HepG2 (cell line): ENCODE results near the gene MSRB2.

Source experiments
- CTCF ChIP-seq: sonication (generic); formaldehyde crosslinking; IDR thresholded peaks from 2 replicates; pipeline ENCODE4 v1.5.0; 2020; ENCODE audit warnings: mild to moderate bottlenecking, missing genetic modification reagents, moderate library complexity
- GMEB2 ChIP-seq: IDR thresholded peaks from 2 replicates; pipeline ENCODE4 v1.6.1; 2016; ENCODE audit warnings: missing biosample characterization, missing genetic modification reagents, low read depth
- SAFB2 ChIP-seq: sonication (generic); formaldehyde crosslinking; IDR thresholded peaks from 2 replicates; pipeline ENCODE4 v1.5.1; 2020; ENCODE audit warnings: missing genetic modification reagents, low read depth, mild to moderate bottlenecking, borderline replicate concordance
- THRA ChIP-seq: sonication (generic); formaldehyde crosslinking; IDR thresholded peaks from 2 replicates; pipeline ENCODE4 v1.4.0; 2020; ENCODE audit warnings: missing genetic modification reagents, borderline replicate concordance
- ZFP36 ChIP-seq: fragments of 150-350 bp; IDR thresholded peaks from 2 replicates; pipeline ENCODE4 v1.6.1; 2018; ENCODE audit warnings: borderline replicate concordance, low read length, low read depth; ENCODE audit not compliant: partially characterized antibody
- ZNF124 ChIP-seq: sonication (generic); formaldehyde crosslinking; IDR thresholded peaks from 2 replicates; pipeline ENCODE4 v1.4.0; 2020; ENCODE audit warnings: missing genetic modification reagents
- ZNF501 ChIP-seq: sonication (generic); formaldehyde crosslinking; IDR thresholded peaks from 2 replicates; pipeline ENCODE4 v1.5.1; 2020; ENCODE audit warnings: mild to moderate bottlenecking, moderate library complexity, missing genetic modification reagents

GRCh38 chr10:23046027-23046426, 49.4 kb upstream of the MSRB2 start:
- TF ChIP-seq ZNF501 (CRISPR knock-in tag) (no peak), THRA (CRISPR knock-in tag) (no peak), ZFP36 (no peak), CTCF (CRISPR knock-in tag) (no peak), SAFB2 (CRISPR knock-in tag) (no peak), GMEB2 (CRISPR knock-in tag) (no peak), ZNF124 (CRISPR knock-in tag) (no peak)
